ENCODE results near the gene CBFB.
A peak's percentile ranks its signal among the peaks of the same experiment; 100 is the strongest.
"Not testable (repeated sequence)": the region's sequence is repeated elsewhere in the genome, so short reads cannot be mapped to it uniquely, and the experiment has no call there.

CBFB gene

GRCh38 chr16:67040906-67041305 lies 12.0 kb downstream of the CBFB start:
- Mint-ChIP-seq H3K4me1 (ENCODE audit: low read depth) (peaks cover 20% of the 10 kb centered on the region), H3K4me3 (no peak overlapping the region), H3K27ac (no peak overlapping the region), H3K36me3 (ENCODE audit: low read depth) (peaks cover 35% of the 10 kb centered on the region), H3K9me3 (no peaks in the 10 kb centered on the region), H3K27me3 (no peaks in the 10 kb centered on the region)
- intact Hi-C loops (cut with micrococcal nuclease), result no loop called here

- H3K9me3 Mint-ChIP-seq, result not testable (repeated sequence)
- H3K36me3 Mint-ChIP-seq (ENCODE audit: low read depth), result peaks cover 41% of the 10 kb centered on the region
Observed at GRCh38 chr16:67041520-67041919, 12.6 kb downstream of the CBFB start.

DNA sequence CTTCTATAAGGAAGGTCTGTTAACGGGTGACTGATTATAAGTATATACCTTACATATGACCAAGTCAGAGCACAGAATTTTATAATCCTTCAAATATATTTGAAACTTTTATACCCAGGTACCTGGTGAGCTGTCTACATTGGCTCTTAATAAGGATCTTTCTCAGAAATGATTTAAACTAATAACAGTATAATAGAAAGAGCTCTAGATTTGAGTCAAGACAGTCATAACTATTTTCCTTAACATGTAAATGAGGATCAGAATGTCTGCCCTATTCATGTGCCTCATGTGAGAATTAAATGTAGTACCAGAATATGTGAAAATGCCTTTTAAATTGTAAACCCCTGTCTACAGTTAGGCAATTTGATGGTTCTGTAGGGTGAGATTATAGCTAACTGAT lies 14.5 kb downstream of the CBFB start:
- H3K9me3 Mint-ChIP-seq, result no peaks in the 10 kb centered on the region
- H3K4me1 Mint-ChIP-seq (ENCODE audit: low read depth), result peaks cover 20% of the 10 kb centered on the region
- H3K36me3 Mint-ChIP-seq (ENCODE audit: low read depth), result peaks cover 54% of the 10 kb centered on the region
- intact Hi-C loops (cut with micrococcal nuclease), result no loop called here
- H3K4me3 Mint-ChIP-seq, result no peak overlapping the region
- H3K27ac Mint-ChIP-seq, result no peak overlapping the region
- no peaks in the 10 kb centered on the region for H3K27me3 Mint-ChIP-seq

More at GRCh38 chr16:67041520-67041919, 12.6 kb downstream of the CBFB start:
- H3K27ac Mint-ChIP-seq; H3K27me3 Mint-ChIP-seq; H3K4me3 Mint-ChIP-seq; intact Hi-C loops (cut with micrococcal nuclease): not testable (repeated sequence)
- H3K4me1 Mint-ChIP-seq (ENCODE audit: low read depth), result peaks cover 20% of the 10 kb centered on the region

- Mint-ChIP-seq H3K4me1 (ENCODE audit: low read depth) (peaks cover 16% of the 10 kb centered on the region), H3K9me3 (no peaks in the 10 kb centered on the region), H3K27me3 (no peaks in the 10 kb centered on the region), H3K27ac (no peak overlapping the region), H3K4me3 (no peak overlapping the region), H3K36me3 (ENCODE audit: low read depth) (peaks cover 62% of the 10 kb centered on the region)
- intact Hi-C loops (cut with micrococcal nuclease), result no loop called here
Observed at GRCh38 chr16:67050796-67051195, 21.8 kb downstream of the CBFB start.

DNA sequence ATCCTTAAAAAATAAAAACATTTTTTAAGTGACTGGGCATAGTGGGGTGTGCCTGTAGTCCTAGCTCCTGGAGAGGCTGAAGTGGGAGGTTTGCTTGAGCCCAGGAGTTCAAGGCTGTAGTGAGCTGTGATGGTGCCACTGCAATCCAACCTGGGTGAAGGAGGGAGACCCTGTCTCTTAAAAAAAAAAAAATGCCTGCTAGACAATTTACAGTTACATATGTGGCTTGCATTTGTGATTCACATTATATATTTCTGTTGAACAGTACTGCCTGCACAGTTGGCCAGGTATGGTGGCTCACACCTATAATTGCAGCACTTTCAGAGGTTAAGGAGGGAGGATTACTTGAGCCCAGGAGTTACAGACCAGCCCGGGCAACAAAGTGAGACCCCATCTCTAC lies 23.4 kb downstream of the CBFB start:
- Mint-ChIP-seq H3K4me3 (no peak overlapping the region), H3K36me3 (ENCODE audit: low read depth) (peaks cover 57% of the 10 kb centered on the region), H3K27me3 (no peaks in the 10 kb centered on the region), H3K9me3 (no peaks in the 10 kb centered on the region), H3K27ac (no peak overlapping the region), H3K4me1 (ENCODE audit: low read depth) (peaks cover 24% of the 10 kb centered on the region)
- intact Hi-C loops (cut with micrococcal nuclease), result no loop called here

GRCh38 chr16:67053767-67054334 lies 24.9 kb downstream of the CBFB start:
- Mint-ChIP-seq H3K27me3 (no peaks in the 10 kb centered on the region), H3K36me3 (ENCODE audit: low read depth) (peaks cover 50% of the 10 kb centered on the region), H3K9me3 (no peaks in the 10 kb centered on the region), H3K27ac (no peak overlapping the region), H3K4me3 (no peak overlapping the region), H3K4me1 (ENCODE audit: low read depth) (peaks cover 24% of the 10 kb centered on the region)
- intact Hi-C loops (cut with micrococcal nuclease), result no loop called here

DNA sequence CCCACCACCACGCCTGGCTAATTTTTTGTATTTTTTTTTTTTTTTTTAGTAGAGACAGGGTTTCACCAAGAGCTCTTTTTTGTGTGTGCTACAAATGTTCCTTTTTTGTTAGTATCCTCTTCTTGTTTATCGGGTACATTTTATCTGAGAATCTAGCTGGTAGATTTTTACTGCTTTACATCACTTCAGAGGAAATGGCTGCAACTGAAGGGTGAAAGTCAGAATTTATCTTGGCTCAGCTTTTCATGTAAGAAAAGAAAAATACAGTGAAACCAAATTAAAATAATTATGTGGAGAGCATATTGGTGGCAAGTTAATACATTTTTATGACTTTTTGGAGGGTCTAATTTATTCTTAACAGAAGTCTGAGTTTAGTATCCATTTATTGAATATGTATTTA lies 26.0 kb downstream of the CBFB start:
- Mint-ChIP-seq H3K27me3 (no peaks in the 10 kb centered on the region), H3K4me3 (no peak overlapping the region), H3K36me3 (ENCODE audit: low read depth) (peaks cover 49% of the 10 kb centered on the region), H3K27ac (no peak overlapping the region), H3K4me1 (ENCODE audit: low read depth) (peaks cover 24% of the 10 kb centered on the region), H3K9me3 (no peaks in the 10 kb centered on the region)
- intact Hi-C loops (cut with micrococcal nuclease), result no loop called here

DNA sequence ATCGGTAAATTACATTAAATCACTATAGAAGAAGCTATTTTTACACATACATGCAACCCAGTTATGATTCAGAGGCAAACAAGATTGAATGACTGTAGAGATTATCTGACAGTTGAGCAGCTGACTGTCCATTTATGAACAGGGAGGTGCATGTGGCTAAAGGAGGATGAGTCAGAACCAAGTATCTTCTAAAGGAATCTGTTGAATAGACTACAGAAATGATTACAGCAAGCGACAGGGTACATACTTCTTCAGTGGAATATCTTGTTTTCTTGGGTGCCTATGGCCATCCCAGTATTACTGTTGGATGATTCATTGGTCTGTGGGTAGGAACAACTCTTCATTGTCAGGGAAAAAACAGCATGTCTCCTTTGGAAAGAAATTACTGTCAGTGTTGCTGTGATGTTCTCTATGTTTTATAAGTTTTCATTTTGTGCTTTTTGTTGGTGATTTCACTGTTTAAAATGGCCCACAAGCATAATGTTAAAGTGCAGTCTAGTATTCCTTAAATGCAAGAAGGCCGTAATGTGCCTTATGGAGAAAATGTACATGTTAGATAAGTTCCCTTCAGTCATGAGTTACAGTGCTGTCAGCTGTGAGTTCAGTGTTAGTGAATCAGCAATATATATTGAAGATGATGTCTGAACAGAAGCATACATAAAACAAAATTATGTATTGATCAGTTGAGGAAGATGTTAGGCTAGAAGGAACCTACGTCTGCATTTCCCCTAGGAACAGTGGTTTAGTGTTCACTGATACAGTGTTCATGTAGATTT lies 27.0 kb downstream of the CBFB start:
- peak overlapping the region; percentile 22 for H3K27ac Mint-ChIP-seq
- H3K9me3 Mint-ChIP-seq, result no peaks in the 10 kb centered on the region
- H3K27me3 Mint-ChIP-seq, result no peaks in the 10 kb centered on the region
- intact Hi-C loops (cut with micrococcal nuclease), result no loop called here
- H3K4me1 Mint-ChIP-seq (ENCODE audit: low read depth), result peaks cover 24% of the 10 kb centered on the region
- no peak overlapping the region for H3K4me3 Mint-ChIP-seq
- peaks cover 58% of the 10 kb centered on the region for H3K36me3 Mint-ChIP-seq (ENCODE audit: low read depth)

GRCh38 chr16:67063008-67063407 lies 34.1 kb downstream of the CBFB start:
- H3K9me3 Mint-ChIP-seq, result no peaks in the 10 kb centered on the region
- intact Hi-C loops (cut with micrococcal nuclease), result no loop called here
- peaks cover 6% of the 10 kb centered on the region for H3K4me1 Mint-ChIP-seq (ENCODE audit: low read depth)
- no peak overlapping the region for H3K27ac Mint-ChIP-seq
- H3K4me3 Mint-ChIP-seq, result no peak overlapping the region
- H3K36me3 Mint-ChIP-seq (ENCODE audit: low read depth), result peaks cover 35% of the 10 kb centered on the region
- no peaks in the 10 kb centered on the region for H3K27me3 Mint-ChIP-seq

DNA sequence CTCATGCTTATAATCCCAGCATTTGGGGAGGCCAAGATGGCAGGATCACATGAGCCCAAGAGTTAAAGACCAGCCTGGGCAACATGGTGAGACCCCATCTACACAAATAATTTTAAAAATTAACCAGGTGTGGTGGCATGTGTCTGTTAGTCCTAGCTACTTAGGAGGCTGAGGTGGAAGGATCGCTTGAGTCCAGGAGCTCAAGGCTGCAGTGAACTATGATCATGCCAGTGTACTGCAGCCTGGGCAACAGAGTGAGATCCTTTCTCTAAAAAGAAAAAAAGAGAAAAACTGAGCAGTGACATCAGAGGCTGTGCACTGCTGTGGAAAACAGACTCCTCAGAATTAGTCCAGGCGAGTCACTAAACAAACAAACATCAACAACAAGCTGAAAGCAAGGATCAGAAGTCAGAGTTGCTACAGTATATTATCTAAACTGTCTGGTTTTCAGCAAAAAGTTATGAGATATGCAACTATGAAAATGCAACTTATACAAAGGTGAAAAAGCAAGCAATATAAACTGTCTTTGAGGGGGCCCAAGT lies 39.3 kb downstream of the CBFB start:
- Mint-ChIP-seq H3K27ac (no peak overlapping the region), H3K4me1 (ENCODE audit: low read depth) (no peaks in the 10 kb centered on the region), H3K27me3 (no peaks in the 10 kb centered on the region), H3K9me3 (no peaks in the 10 kb centered on the region), H3K36me3 (ENCODE audit: low read depth) (peaks cover 62% of the 10 kb centered on the region), H3K4me3 (no peak overlapping the region)
- intact Hi-C loops (cut with micrococcal nuclease), result no loop called here

DNA sequence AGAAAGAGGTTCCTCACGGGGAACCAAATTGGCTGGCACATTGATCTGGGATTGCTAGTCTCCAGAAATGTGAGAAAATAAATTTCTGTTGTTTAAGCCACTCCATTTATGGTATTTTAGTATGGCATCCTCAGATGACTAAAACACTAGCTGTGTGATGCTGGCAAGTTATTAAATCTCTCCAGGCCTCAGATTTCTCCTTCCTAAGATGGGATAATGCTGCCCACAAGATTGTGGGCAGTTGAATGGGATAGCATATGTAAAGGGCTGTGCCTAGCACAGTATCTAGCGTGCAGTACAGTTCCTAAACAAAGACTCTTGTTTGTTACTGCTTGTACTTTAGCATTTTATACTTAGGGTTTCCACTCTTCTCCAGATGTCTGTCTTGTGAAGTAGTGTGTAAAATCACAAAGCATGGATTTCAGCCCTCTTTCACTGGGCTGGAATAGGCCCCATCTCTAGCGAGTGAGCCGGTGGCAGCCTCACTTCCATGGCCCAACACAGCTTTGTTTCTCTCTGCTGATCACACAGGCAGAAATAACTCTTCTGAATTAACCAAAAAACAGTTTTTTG lies 42.6 kb downstream of the CBFB start:
- H3K4me3 Mint-ChIP-seq, result no peak overlapping the region
- peaks cover 77% of the 10 kb centered on the region for H3K36me3 Mint-ChIP-seq (ENCODE audit: low read depth)
- no peaks in the 10 kb centered on the region for H3K9me3 Mint-ChIP-seq
- H3K27me3 Mint-ChIP-seq, result no peaks in the 10 kb centered on the region
- H3K27ac Mint-ChIP-seq, result no peak overlapping the region
- H3K4me1 Mint-ChIP-seq (ENCODE audit: low read depth), result no peaks in the 10 kb centered on the region
- intact Hi-C loops (cut with micrococcal nuclease), result no loop called here

DNA sequence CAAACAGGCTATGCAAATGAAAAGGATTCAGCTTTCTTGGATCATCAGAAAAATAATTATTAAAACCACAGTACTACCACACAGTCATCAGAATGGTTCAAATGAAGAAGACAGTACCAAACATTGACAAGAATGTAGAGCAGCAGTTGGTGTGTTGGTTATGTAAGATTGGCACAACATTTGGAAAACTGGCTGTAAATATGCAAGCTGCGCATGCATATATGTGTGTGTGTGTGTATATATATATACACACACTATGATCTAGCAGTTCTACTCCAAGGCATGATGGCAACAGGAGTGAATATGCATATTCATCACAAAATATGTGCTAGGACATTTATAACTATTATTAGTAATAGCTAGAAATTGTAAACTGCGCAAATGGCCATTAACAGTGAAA lies 46.4 kb downstream of the CBFB start:
- H3K27ac Mint-ChIP-seq, result no peak overlapping the region
- no peak overlapping the region for H3K4me3 Mint-ChIP-seq
- no peaks in the 10 kb centered on the region for H3K4me1 Mint-ChIP-seq (ENCODE audit: low read depth)
- peaks cover 74% of the 10 kb centered on the region for H3K36me3 Mint-ChIP-seq (ENCODE audit: low read depth)
- H3K27me3 Mint-ChIP-seq, result no peaks in the 10 kb centered on the region
- intact Hi-C loops (cut with micrococcal nuclease), result no loop called here
- H3K9me3 Mint-ChIP-seq, result no peaks in the 10 kb centered on the region

DNA sequence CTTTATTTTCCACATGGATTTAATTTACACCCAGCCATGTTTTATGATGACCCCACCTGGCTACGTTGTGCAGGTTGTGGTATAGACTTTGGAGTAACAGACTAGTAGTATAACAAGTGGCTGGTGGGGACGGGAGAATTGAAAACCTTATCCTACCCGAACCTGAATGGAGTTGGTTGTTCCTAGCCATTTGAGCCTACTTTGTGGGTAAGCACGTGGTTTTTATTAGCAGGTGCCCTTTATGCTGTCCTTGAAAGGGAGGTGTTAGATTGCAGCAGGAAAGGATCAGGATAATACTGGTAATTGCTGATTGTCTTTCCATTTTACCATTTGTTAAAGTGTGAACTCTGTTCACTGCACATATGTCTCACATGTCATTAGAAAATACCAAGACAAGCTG lies 48.9 kb downstream of the CBFB start:
- Mint-ChIP-seq H3K36me3 (ENCODE audit: low read depth) (peaks cover 69% of the 10 kb centered on the region), H3K4me1 (ENCODE audit: low read depth) (no peaks in the 10 kb centered on the region), H3K9me3 (no peaks in the 10 kb centered on the region), H3K27ac (no peak overlapping the region), H3K27me3 (no peaks in the 10 kb centered on the region), H3K4me3 (no peak overlapping the region)
- intact Hi-C loops (cut with micrococcal nuclease), result no loop called here

DNA sequence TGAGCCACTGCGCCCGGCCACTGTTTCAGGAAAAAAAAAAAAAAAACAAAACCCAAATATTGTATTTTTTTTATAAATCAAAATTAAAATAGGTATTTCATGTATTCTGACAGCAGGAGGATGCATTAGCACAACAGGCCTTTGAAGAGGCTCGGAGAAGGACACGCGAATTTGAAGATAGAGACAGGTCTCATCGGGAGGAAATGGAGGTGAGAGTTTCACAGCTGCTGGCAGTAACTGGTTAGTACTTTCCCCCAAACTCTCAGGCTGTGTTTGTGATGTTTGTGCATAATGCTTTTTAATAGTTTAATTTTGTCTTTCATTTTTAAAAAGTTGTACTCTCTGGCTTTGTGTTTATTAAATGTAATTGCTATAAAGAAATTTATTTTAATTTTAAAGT lies 53.2 kb downstream of the CBFB start:
- Mint-ChIP-seq H3K4me1 (ENCODE audit: low read depth) (no peaks in the 10 kb centered on the region), H3K27ac (no peak overlapping the region), H3K27me3 (no peaks in the 10 kb centered on the region), H3K9me3 (no peaks in the 10 kb centered on the region), H3K36me3 (ENCODE audit: low read depth) (peaks cover 82% of the 10 kb centered on the region), H3K4me3 (no peak overlapping the region)
- intact Hi-C loops (cut with micrococcal nuclease), result no loop called here

Measured in dendritic cell treated with granulocyte-macrophage colony-stimulating factor and Interleukin-4, amounts not matched to agents 40 ng/mL and 50 ng/mL, for 4 days (primary cell).